Stomach (tissue), 9 donors: ENCODE results near the gene NELFE. TPM values are rescaled to one million over a fixed set of nuclear protein-coding genes. Genes with fewer than 3 reads are reported as not detected.

Experiments used
- DNase-seq, 2 donors: peaks; one replicate each; pipeline versions ENCODE4 v3.0.0 to v3.0.0-alpha.2; 2013 to 2019
- H3K27ac ChIP-seq, 5 donors: fragments of 200-600 bp in 4 of 5; sonication (generic) in 4 of 5; one replicate each; pipeline ENCODE4 v1.5.1; 2013 to 2019; ENCODE audit warnings: mild to moderate bottlenecking in 1 of 5, moderate library complexity in 1 of 5
- H3K27me3 ChIP-seq, 3 donors: fragments of 200-600 bp; sonication (generic); one replicate each; pipeline ENCODE4 v1.5.1; 2017 to 2019; ENCODE audit warnings: mixed run types in 1 of 3
- H3K36me3 ChIP-seq, 4 donors: fragments of 200-600 bp; sonication (generic); 1 replicate in 3 of 4; 2 replicates in 1 of 4; pipeline ENCODE4 v1.5.1; 2016 to 2019
- H3K4me1 ChIP-seq, 4 donors: fragments of 200-600 bp; sonication (generic); one replicate each; pipeline ENCODE4 v1.5.1; 2016 to 2019
- H3K4me3 ChIP-seq, 4 donors: fragments of 200-600 bp; sonication (generic) in 3 of 4; one replicate each; pipeline ENCODE4 v1.5.1; 2016 to 2019; ENCODE audit warnings: mild to moderate bottlenecking in 1 of 4
- H3K9me3 ChIP-seq, 4 donors: fragments of 200-600 bp; sonication (generic); one replicate each; pipeline ENCODE4 v1.5.1; 2016 to 2019
- EP300 ChIP-seq: sonication (generic); formaldehyde crosslinking; IDR thresholded peaks from one replicate; pipeline ENCODE4 v1.6.1; 2017; ENCODE audit warnings: antibody characterized with exemption
- POLR2A ChIP-seq, 4 donors: fragments of 450-650 bp; IDR thresholded peaks; one replicate each; pipeline ENCODE4 v1.6.1; 2016; ENCODE audit warnings: antibody characterized with exemption in 4 of 4, control low read depth in 2 of 4, mild to moderate bottlenecking in 1 of 4, moderate library complexity in 1 of 4
- POLR2AphosphoS5 ChIP-seq, 3 donors: sonication (generic); formaldehyde crosslinking; IDR thresholded peaks; one replicate each; pipeline ENCODE4 v1.6.1; 2016; ENCODE audit warnings: antibody characterized with exemption in 3 of 3
- WGBS, 5 donors: extraction: QIAGEN DNeasy Blood & Tissue Kit in 3 of 5; methylation state at CpG; one replicate each; pipeline versions ENCODE4 v1.1.5 to v1.1.7; 2013 to 2018; 5-methylcytosine and 5-hydroxymethylcytosine counted together
- intact Hi-C: fragments of 100-400 bp; cut with DNase I; formaldehyde crosslinking; loops from one replicate; pipeline ENCODE4 v1.15.1; 2023; ENCODE audit warnings: low total_unique reads
- polyA plus RNA-seq, 3 donors: library from polyadenylated mRNA; stranded (reverse); fragments of 200-250 nt; gene quantifications; one replicate each; pipeline ENCODE4 v1.2.3, GENCODE V29; 2013
- total RNA-seq, 5 donors: library from RNA; depleted of rRNA; stranded (reverse); fragments of >200 nt; gene quantifications; one replicate each; pipeline versions ENCODE4 v1.1.0 to v1.2.3, GENCODE V29; 2014 to 2016
- TF ChIP-seq, protein P1 (sequence below), 7 experiments: fragments of 450-650 bp in 4 of 7; fragments of 200-600 bp in 3 of 7; sonication (generic) in 3 of 7; IDR thresholded peaks; one replicate each; pipeline ENCODE4 v1.5.1; 2016 to 2019; ENCODE audit warnings: antibody characterized with exemption in 7 of 7, control low read depth in 2 of 7, mild to moderate bottlenecking in 1 of 7
- donor health status: healthy with polysubstance abuse.
- donor health status: Bipolar disorder and iron deficiency.
- donor health status: healthy.

NELFE gene
- total and polyA plus RNA-seq, 8 donors, result 2.9 to 100 (median 51.5) TPM

DNA sequence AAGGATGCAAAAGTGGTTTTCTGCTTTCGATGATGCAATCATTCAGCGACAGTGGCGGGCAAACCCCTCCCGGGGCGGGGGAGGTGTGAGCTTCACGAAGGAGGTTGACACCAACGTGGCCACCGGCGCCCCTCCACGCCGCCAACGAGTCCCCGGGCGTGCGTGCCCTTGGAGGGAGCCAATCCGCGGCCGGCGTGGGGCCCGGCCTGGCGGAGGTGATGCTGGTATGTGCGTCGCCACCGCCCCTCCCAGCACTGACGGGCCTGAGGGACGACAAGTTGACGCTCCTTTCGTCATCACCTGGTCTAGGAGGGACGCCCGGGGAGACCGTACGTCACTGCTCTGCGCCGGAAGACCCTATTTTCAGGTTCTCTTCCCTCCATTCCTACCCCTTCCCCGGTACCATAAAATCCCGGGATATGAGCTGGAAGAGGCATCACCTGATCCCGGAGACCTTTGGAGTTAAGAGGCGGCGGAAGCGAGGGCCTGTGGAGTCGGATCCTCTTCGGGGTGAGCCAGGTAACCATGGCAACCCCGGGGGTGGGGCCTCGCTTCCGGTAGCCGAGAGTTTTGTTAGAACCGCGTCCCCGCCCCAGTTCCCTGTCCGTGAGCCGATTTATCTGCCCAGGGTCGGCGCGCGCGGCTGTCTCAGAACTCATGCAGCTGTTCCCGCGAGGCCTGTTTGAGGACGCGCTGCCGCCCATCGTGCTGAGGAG lies 13.4 kb upstream of the NELFE start, which contains the start of gene DXO:
DXO (minus strand) TSS at position 146 of the 716 bp plus-strand sequence. CDS start 463 bp downstream, outside the sequence.
- TF ChIP-seq POLR2AphosphoS5 (IDR thresholded peaks at IDR 0.05) (peak; percentile 34 to 92 (median 86)), POLR2A (IDR thresholded peaks at IDR 0.05) (no peak), EP300 (peak; percentile 12)
- TF ChIP-seq, protein P1, sequence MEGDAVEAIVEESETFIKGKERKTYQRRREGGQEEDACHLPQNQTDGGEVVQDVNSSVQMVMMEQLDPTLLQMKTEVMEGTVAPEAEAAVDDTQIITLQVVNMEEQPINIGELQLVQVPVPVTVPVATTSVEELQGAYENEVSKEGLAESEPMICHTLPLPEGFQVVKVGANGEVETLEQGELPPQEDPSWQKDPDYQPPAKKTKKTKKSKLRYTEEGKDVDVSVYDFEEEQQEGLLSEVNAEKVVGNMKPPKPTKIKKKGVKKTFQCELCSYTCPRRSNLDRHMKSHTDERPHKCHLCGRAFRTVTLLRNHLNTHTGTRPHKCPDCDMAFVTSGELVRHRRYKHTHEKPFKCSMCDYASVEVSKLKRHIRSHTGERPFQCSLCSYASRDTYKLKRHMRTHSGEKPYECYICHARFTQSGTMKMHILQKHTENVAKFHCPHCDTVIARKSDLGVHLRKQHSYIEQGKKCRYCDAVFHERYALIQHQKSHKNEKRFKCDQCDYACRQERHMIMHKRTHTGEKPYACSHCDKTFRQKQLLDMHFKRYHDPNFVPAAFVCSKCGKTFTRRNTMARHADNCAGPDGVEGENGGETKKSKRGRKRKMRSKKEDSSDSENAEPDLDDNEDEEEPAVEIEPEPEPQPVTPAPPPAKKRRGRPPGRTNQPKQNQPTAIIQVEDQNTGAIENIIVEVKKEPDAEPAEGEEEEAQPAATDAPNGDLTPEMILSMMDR (IDR thresholded peaks at IDR 0.05), result no peak
- Histone ChIP-seq H3K4me3 (peak within 1 kb of the TSS; percentile 62 to 82 (median 70)), H3K27ac (peak within 1 kb of the TSS; percentile 92 to 99 (median 96)), H3K27me3 (no peaks in the 10 kb centered on the region), H3K9me3 (no peaks in the 10 kb centered on the region), H3K36me3 (peaks cover 29 to 53% (median 41%) of the 10 kb centered on the region in 4 donors), H3K4me1 (peaks cover 27 to 46% (median 37%) of the 10 kb centered on the region in 4 donors)
- intact Hi-C loops, result no loop called here
- 0 to 1% (median 0%) methylated on average over 14 to 62 of the region's 62 CpGs for WGBS, 5 donors
- DNase-seq, result peak; percentile 96 to 99

DNA sequence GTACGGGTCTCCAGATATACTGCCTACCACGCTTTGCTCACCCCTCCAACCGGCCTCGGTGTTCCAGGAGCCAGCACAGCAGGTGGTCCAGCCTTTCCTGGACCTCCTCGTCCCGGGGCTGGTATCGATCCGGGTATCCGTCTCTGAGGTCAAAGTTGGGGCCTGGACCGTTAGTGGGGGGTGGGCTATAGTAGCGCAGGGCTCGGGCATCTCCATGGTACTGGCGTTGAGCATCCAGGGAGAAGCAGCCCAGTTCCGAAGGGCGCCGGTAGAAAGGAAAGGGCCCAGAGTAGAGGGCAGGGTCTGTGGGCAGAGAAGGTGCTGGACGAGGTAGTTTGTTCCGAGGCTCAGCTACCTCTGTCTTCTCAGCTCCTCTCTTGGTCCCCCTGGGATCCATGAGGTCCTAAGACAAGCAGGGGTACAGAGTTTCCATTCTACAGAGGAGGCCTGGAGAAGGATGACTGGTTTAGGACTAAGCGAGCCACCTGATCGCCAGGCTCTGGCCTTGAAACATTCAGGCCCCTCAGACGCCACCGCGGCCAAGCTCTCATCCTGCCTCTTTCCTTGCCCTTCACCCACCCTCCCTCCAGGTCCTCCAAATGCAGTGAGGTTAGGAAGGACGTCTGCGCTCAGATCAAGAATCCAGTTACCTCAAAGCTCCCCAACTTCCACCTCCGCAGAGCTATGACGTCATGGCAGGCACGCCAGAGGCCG lies 12.7 kb upstream of the NELFE start:
- H3K4me1 ChIP-seq, result peaks cover 27 to 46% (median 37%) of the 10 kb centered on the region in 4 donors
- intact Hi-C loops, result no loop called here
- no peak for TF ChIP-seq POLR2AphosphoS5 (IDR thresholded peaks at IDR 0.05)
- no peak for TF ChIP-seq POLR2A (IDR thresholded peaks at IDR 0.05)
- TF ChIP-seq EP300, result no peak
- TF ChIP-seq, protein P1 (IDR thresholded peaks at IDR 0.05), result no peak
- H3K27me3 ChIP-seq, result no peaks in the 10 kb centered on the region
- no peaks in the 10 kb centered on the region for H3K9me3 ChIP-seq
- DNase-seq, result no peak
- H3K4me3 ChIP-seq, result peak overlapping the region; percentile 62 to 82 (median 70)
- WGBS, 5 donors, result 15 to 18% (median 16%) methylated on average over 28 to 29 of the region's 29 CpGs
- H3K27ac ChIP-seq, result peak overlapping the region; percentile 92 to 99 (median 96)
- peaks cover 36 to 60% (median 44%) of the 10 kb centered on the region in 4 donors for H3K36me3 ChIP-seq

DNA sequence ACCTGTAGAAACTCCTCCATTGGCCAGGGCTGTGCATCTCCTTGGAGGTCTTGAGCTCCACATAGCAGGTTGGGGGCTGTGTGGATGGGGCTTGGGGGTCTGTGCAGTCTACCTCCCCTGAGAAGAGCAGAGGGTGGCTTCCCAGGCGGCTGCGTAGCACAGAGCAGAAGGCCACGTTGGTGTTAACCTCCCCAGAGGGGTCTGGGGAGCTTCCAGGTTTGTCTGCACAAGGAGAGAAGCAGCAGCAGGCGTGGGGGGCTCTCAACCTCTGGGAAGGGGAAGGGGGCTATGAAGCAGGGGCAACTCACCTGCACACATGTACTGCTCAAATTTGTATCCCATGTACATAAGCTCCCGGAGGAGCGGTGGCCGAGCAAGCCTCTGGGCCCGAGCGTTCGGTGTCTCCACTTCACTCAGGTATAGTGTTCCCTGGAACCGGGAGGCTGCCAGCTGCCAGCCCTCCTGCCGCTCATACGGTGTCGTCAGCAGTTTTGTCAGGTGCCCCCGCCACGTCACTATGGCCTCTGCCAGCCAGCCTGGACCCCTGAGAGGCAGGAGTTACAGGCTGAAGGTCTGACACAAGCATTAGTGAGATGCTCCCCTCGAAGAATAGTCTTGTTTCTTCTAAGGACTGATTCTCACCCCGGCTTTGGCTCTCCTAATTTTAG lies 12.0 kb upstream of the NELFE start:
- Histone ChIP-seq H3K4me1 (peaks cover 27 to 46% (median 37%) of the 10 kb centered on the region in 4 donors), H3K36me3 (peaks cover 42 to 67% (median 50%) of the 10 kb centered on the region in 4 donors), H3K27me3 (no peaks in the 10 kb centered on the region), H3K27ac (peak overlapping the region; percentile 92 to 99 (median 96)), H3K9me3 (no peaks in the 10 kb centered on the region), H3K4me3 (peak overlapping the region; percentile 62 to 82 (median 70))
- peak in 1 of 2 donors; percentile 35 for DNase-seq
- WGBS, 5 donors, result 51 to 76% (median 55%) methylated on average over 6 to 18 of the region's 18 CpGs
- intact Hi-C loops, result no loop called here
- TF ChIP-seq, protein P1 (IDR thresholded peaks at IDR 0.05), result no peak
- TF ChIP-seq EP300 (no peak), POLR2AphosphoS5 (IDR thresholded peaks at IDR 0.05) (no peak), POLR2A (IDR thresholded peaks at IDR 0.05) (no peak)
